ENCODE results near the gene SNED1.
"Not testable (repeated sequence)": the region's sequence is repeated elsewhere in the genome, so short reads cannot be mapped to it uniquely, and the experiment has no call there.

The SNED1 gene

GRCh38 chr2:241083091-241083415 lies 84.6 kb downstream of the SNED1 start:
- no peak for DNase-seq (ENCODE audit: low read depth in 2 of 2)

- no peak for DNase-seq (ENCODE audit: low read depth in 2 of 2)
Observed at GRCh38 chr2:241084856-241085444, 86.5 kb downstream of the SNED1 start.

- no peak for DNase-seq (ENCODE audit: low read depth in 2 of 2)
Observed at GRCh38 chr2:241087420-241088268, 89.2 kb downstream of the SNED1 start.

GRCh38 chr2:241088376-241088775 lies 90.0 kb downstream of the SNED1 start:
- DNase-seq (ENCODE audit: low read depth in 2 of 2), result no peak

GRCh38 chr2:241088791-241089732 lies 90.6 kb downstream of the SNED1 start:
- DNase-seq (ENCODE audit: low read depth in 2 of 2), result no peak

GRCh38 chr2:241091201-241091600 lies 92.8 kb downstream of the SNED1 start:
- no peak for DNase-seq (ENCODE audit: low read depth in 2 of 2)

- DNase-seq (ENCODE audit: low read depth in 2 of 2), result no peak
Observed at GRCh38 chr2:241091734-241092445, 93.5 kb downstream of the SNED1 start.

GRCh38 chr2:241092677-241093076 lies 94.3 kb downstream of the SNED1 start:
- no peak for DNase-seq (ENCODE audit: low read depth in 2 of 2)

GRCh38 chr2:241093133-241093781 lies 94.8 kb downstream of the SNED1 start:
- DNase-seq (ENCODE audit: low read depth in 2 of 2), result not testable (repeated sequence)

GRCh38 chr2:241094172-241094571 lies 95.8 kb downstream of the SNED1 start:
- no peak for DNase-seq (ENCODE audit: low read depth in 2 of 2)

- no peak for DNase-seq (ENCODE audit: low read depth in 2 of 2)
Observed at GRCh38 chr2:241094924-241095420, 96.6 kb downstream of the SNED1 start.

- no peak for DNase-seq (ENCODE audit: low read depth in 2 of 2)
Observed at GRCh38 chr2:241095594-241096290, 97.3 kb downstream of the SNED1 start.

GRCh38 chr2:241096979-241097378 lies 98.6 kb downstream of the SNED1 start:
- no peak for DNase-seq (ENCODE audit: low read depth in 2 of 2)

GRCh38 chr2:241099246-241099645 lies 100.8 kb downstream of the SNED1 start:
- DNase-seq (ENCODE audit: low read depth in 2 of 2), result no peak

- peak; percentile 79 to 86 for DNase-seq (ENCODE audit: low read depth in 2 of 2)
Observed at GRCh38 chr2:241102239-241102803, 103.9 kb downstream of the SNED1 start, which contains the start of gene MTERF4. TSS of gene MTERF4 (minus strand) at chr2:241102287. CDS start at chr2:241102273, 14 bp downstream.

- DNase-seq (ENCODE audit: low read depth in 2 of 2), result no peak
Observed at GRCh38 chr2:241103176-241103595, 104.8 kb downstream of the SNED1 start.

- not testable (repeated sequence) for DNase-seq (ENCODE audit: low read depth in 2 of 2)
Observed at GRCh38 chr2:241104611-241105010, 106.2 kb downstream of the SNED1 start.

GRCh38 chr2:241105641-241106040 lies 107.2 kb downstream of the SNED1 start:
- DNase-seq (ENCODE audit: low read depth in 2 of 2), result no peak

GRCh38 chr2:241107031-241107783 lies 108.8 kb downstream of the SNED1 start:
- no peak for DNase-seq (ENCODE audit: low read depth in 2 of 2)
